ENCODE measurements around the gene TMEM179B.

- TF ChIP-seq POLR2A (IDR thresholded peaks at IDR 0.05; ENCODE audit: low read depth) (no peak), EP300 (IDR thresholded peaks at IDR 0.05) (no peak), CTCF (IDR thresholded peaks at IDR 0.05) (no peak), POLR2AphosphoS5 (IDR thresholded peaks at IDR 0.05) (no peak)
Observed at GRCh38 chr11:62801071-62801470, 13.9 kb downstream of the TMEM179B start.
